GM12892 (cell line): ENCODE results near the gene KRTCAP2.

Experiments used
- POLR2A ChIP-seq: IDR thresholded peaks from 2 replicates; pipeline ENCODE4 v1.6.1; 2011; ENCODE audit warnings: low read depth, low read length, control low read depth
- POLR2AphosphoS5 ChIP-seq: IDR thresholded peaks from 2 replicates; pipeline ENCODE4 v1.6.1; 2011; ENCODE audit warnings: low read depth, low read length, control low read depth
- TAF1 ChIP-seq: IDR thresholded peaks from 2 replicates; pipeline ENCODE4 v1.6.1; 2011; ENCODE audit warnings: low read depth, mild to moderate bottlenecking, control low read depth, low read length, borderline replicate concordance

DNA sequence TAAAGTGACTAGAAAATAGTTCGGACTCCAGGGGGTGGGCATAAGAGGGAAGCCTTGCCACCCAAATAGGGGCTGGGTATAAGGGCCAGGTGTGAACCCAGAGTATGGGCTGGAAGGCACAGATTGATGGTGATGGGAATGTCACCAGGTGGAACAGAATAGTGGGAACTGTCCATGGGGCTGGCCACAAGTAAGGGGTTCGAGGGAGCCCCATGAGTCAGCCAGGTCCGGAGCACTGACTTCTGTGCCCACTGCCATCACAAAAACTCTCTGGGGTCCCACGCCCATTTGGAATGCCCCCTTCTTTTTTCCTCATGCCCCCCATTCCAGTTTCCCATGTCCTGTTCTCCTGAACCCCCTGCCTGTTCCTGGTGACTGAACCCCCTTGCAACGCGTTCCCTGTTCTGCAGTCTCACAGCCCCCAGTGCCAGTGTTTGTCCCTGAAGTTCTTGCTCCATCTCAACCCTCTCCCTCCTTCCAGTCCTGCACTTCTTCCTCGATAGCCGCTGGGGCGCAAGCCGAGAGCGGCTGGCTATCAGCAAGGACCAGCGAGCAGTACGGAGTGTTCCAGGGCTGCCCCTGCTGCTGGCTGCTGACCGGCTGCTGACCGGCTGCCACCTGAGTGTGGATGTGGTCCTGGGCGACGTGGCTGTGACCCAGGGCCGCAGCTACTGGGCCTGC is 8.4 kb upstream of the KRTCAP2 start:
- TF ChIP-seq POLR2A: no peak
- no peak for TF ChIP-seq POLR2AphosphoS5
- TF ChIP-seq TAF1: no peak
